ENCODE results near the gene C3orf20. TPM values are rescaled to one million over a fixed set of nuclear protein-coding genes. Genes with fewer than 3 reads are reported as not detected.

Gene C3orf20
- total RNA-seq, 2 experiments from 2014 or later: 0.20 to 0.23 TPM

- no peaks in the 10 kb centered on the region for H3K4me1 Mint-ChIP-seq (ENCODE audit: low read depth)
- no peaks in the 10 kb centered on the region for H3K9me3 Mint-ChIP-seq
- DNase-seq (no peak), ATAC-seq (no peak)
- no peaks in the 10 kb centered on the region for H3K36me3 Mint-ChIP-seq (ENCODE audit: low read depth)
- no peak overlapping the region for H3K27ac Mint-ChIP-seq
- no peak overlapping the region for H3K4me3 Mint-ChIP-seq
- CTCF ChIA-PET: interaction anchor here (1.2 kb wide), 1 partner anchor 8 kb away, joined by 3 read pairs; no protein-coding TSS in a partner anchor
- no peaks in the 10 kb centered on the region for H3K27me3 Mint-ChIP-seq
- no peak for TF ChIP-seq CTCF (IDR thresholded peaks at IDR 0.05)
- intact Hi-C loops (cut with micrococcal nuclease): no loop called here
- POLR2A ChIA-PET: no interaction called here
Measured at GRCh38 chr3:14773281-14773680, 98.3 kb downstream of the C3orf20 start.

GRCh38 chr3:14773691-14774128 lies 98.8 kb downstream of the C3orf20 start:
- intact Hi-C loops (cut with micrococcal nuclease): no loop called here
- POLR2A ChIA-PET: no interaction called here
- TF ChIP-seq CTCF (IDR thresholded peaks at IDR 0.05): no peak
- Mint-ChIP-seq H3K4me3 (no peak overlapping the region), H3K9me3 (peaks cover 4% of the 10 kb centered on the region), H3K4me1 (ENCODE audit: low read depth) (no peaks in the 10 kb centered on the region), H3K27me3 (no peaks in the 10 kb centered on the region), H3K36me3 (ENCODE audit: low read depth) (no peaks in the 10 kb centered on the region), H3K27ac (no peak overlapping the region)
- CTCF ChIA-PET: no interaction called here
- DNase-seq: no peak
- no peak for ATAC-seq

- no peaks in the 10 kb centered on the region for H3K36me3 Mint-ChIP-seq (ENCODE audit: low read depth)
- intact Hi-C loops (cut with micrococcal nuclease): no loop called here
- DNase-seq: no peak
- no peaks in the 10 kb centered on the region for H3K4me1 Mint-ChIP-seq (ENCODE audit: low read depth)
- no peaks in the 10 kb centered on the region for H3K27me3 Mint-ChIP-seq
- no peak for TF ChIP-seq CTCF (IDR thresholded peaks at IDR 0.05)
- no peak for ATAC-seq
- H3K27ac Mint-ChIP-seq: no peak overlapping the region
- CTCF ChIA-PET: no interaction called here
- H3K9me3 Mint-ChIP-seq: peaks cover 8% of the 10 kb centered on the region
- POLR2A ChIA-PET: no interaction called here
- H3K4me3 Mint-ChIP-seq: no peak overlapping the region
Measured at GRCh38 chr3:14774431-14774830, 99.5 kb downstream of the C3orf20 start.

GRCh38 chr3:14775011-14775410 lies 100.1 kb downstream of the C3orf20 start:
- ChIA-PET POLR2A (no interaction called here), CTCF (no interaction called here)
- DNase-seq (no peak), ATAC-seq (no peak)
- peaks cover 10% of the 10 kb centered on the region for H3K9me3 Mint-ChIP-seq
- H3K4me3 Mint-ChIP-seq: no peak overlapping the region
- intact Hi-C loops (cut with micrococcal nuclease): no loop called here
- no peak for TF ChIP-seq CTCF (IDR thresholded peaks at IDR 0.05)
- no peaks in the 10 kb centered on the region for H3K36me3 Mint-ChIP-seq (ENCODE audit: low read depth)
- H3K27me3 Mint-ChIP-seq: no peaks in the 10 kb centered on the region
- no peaks in the 10 kb centered on the region for H3K4me1 Mint-ChIP-seq (ENCODE audit: low read depth)
- H3K27ac Mint-ChIP-seq: no peak overlapping the region

- Mint-ChIP-seq H3K27ac (no peak overlapping the region), H3K27me3 (no peaks in the 10 kb centered on the region), H3K4me3 (no peak overlapping the region), H3K9me3 (peaks cover 10% of the 10 kb centered on the region), H3K4me1 (ENCODE audit: low read depth) (no peaks in the 10 kb centered on the region), H3K36me3 (ENCODE audit: low read depth) (no peaks in the 10 kb centered on the region)
- intact Hi-C loops (cut with micrococcal nuclease): no loop called here
- CTCF ChIA-PET: no interaction called here
- ATAC-seq: no peak
- no peak for DNase-seq
- no peak for TF ChIP-seq CTCF (IDR thresholded peaks at IDR 0.05)
- POLR2A ChIA-PET: no interaction called here
Measured at GRCh38 chr3:14775563-14775962, 100.6 kb downstream of the C3orf20 start.

Data from activated CD8-positive, alpha-beta T cell treated with anti-CD3 and anti-CD28 coated beads for 36 hours (primary cell).